GM18520 (cell line): ENCODE results near the gene SLC4A1AP.

Experiments used
- ATAC-seq: cut with Tn5 transposase; IDR thresholded peaks from one replicate; pipeline ENCODE4 v1.9.1; 2021; ENCODE audit not compliant: unreplicated experiment

The SLC4A1AP gene

GRCh38 chr2:27739058-27739373, 75.3 kb downstream of the SLC4A1AP start:
- no peak for ATAC-seq

DNA sequence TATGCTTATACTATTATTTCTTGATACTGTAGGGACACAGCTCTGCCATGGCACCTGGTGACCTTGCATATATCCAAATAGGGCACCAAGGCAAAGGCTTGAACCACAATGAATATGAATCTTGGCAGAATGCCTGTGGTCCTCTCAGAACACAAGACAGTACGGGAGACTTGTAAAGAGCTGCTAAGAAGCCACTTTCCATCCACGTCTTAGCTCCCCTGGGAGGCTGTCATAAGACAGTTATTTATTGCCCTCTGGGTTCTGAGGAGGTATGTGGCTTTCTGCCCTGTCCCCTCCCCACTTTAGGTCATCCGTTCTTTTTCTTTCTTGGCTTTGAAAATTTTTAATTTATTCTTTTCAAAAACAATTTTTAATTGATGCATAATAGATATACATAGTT, 78.0 kb downstream of the SLC4A1AP start:
- no peak for ATAC-seq

DNA sequence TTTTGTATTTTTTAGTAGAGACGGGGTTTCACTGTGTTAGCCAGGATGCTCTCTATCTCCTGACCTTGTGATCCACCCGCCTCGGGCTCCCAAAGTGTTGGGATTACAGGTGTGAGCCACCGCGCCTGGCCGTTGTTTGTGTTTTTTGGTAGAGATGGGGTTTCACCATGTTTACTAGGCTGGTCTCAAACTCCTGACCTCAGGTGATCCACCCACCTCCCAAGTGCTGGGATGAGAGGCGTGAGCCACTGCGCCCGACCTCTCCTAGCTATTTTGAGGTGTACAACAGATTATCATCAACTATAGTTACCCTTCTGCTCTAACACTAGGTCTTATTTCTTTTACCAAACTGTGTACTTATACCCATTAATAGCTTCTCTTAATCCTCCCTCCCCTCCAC, 78.9 kb downstream of the SLC4A1AP start:
- ATAC-seq: no peak
